MM.1S (cell line): ENCODE data around the gene NRG3.

Experiments used
- DNase-seq: peaks from one replicate; pipeline ENCODE4 v3.0.0-alpha.2; 2015
- H2AFZ ChIP-seq: fragments of 300-600 bp; sonication (generic); 2 replicates; pipeline ENCODE4 v1.6.0; 2016; ENCODE audit warnings: antibody characterized with exemption, low read length
- H3F3A ChIP-seq: fragments of 300-600 bp; sonication (generic); 2 replicates; pipeline ENCODE4 v1.6.1; 2016; ENCODE audit warnings: mild to moderate bottlenecking, antibody characterized with exemption, low read length, moderate library complexity, mixed read lengths; ENCODE audit not compliant: insufficient read depth
- H3K27ac ChIP-seq: fragments of 300-600 bp; sonication (generic); 2 replicates; pipeline ENCODE4 v1.5.1; 2016; ENCODE audit warnings: mild to moderate bottlenecking, low read length
- H3K27me3 ChIP-seq: fragments of 300-600 bp; sonication (generic); replicated peaks from 2 replicates; pipeline ENCODE4 v1.6.0; 2016; ENCODE audit warnings: low read length; ENCODE audit not compliant: insufficient read depth
- H3K36me3 ChIP-seq: fragments of 300-600 bp; sonication (generic); replicated peaks from 2 replicates; pipeline ENCODE4 v1.6.1; 2016; ENCODE audit warnings: mild to moderate bottlenecking, low read length, mixed read lengths; ENCODE audit not compliant: insufficient read depth
- H3K4me1 ChIP-seq: fragments of 300-600 bp; sonication (generic); 2 replicates; pipeline ENCODE4 v1.6.1; 2016; ENCODE audit warnings: low read length, mixed read lengths
- H3K4me2 ChIP-seq: fragments of 300-600 bp; sonication (generic); 2 replicates; pipeline ENCODE4 v1.6.0; 2016; ENCODE audit warnings: low read depth, low read length
- H3K4me3 ChIP-seq: fragments of 300-600 bp; sonication (generic); 2 replicates; pipeline ENCODE4 v1.5.1; 2016; ENCODE audit warnings: low read length, mixed read lengths
- H3K79me2 ChIP-seq: fragments of 300-600 bp; sonication (generic); 2 replicates; pipeline ENCODE4 v1.6.1; 2016; ENCODE audit warnings: mixed run types, low read length, mixed read lengths
- H3K9ac ChIP-seq: fragments of 300-600 bp; sonication (generic); 2 replicates; pipeline ENCODE4 v1.6.1; 2016; ENCODE audit warnings: low read length, mixed read lengths
- H3K9me2 ChIP-seq: fragments of 300-600 bp; sonication (generic); replicated peaks from 2 replicates; pipeline ENCODE4 v1.6.1; 2016; ENCODE audit warnings: mild to moderate bottlenecking, low read length, mixed read lengths; ENCODE audit not compliant: insufficient read depth
- H3K9me3 ChIP-seq: fragments of 300-600 bp; sonication (generic); replicated peaks from 2 replicates; pipeline ENCODE4 v1.6.1; 2016; ENCODE audit warnings: mild to moderate bottlenecking, low read length, mixed read lengths; ENCODE audit not compliant: insufficient read depth
- H4K20me1 ChIP-seq: fragments of 300-600 bp; sonication (generic); 2 replicates; pipeline ENCODE4 v1.6.1; 2016; ENCODE audit warnings: mild to moderate bottlenecking, low read length, moderate library complexity, mixed read lengths; ENCODE audit not compliant: insufficient read depth
- CTCF ChIP-seq: fragments of 300-600 bp; sonication (generic); IDR thresholded peaks from 2 replicates; pipeline ENCODE4 v1.5.1; 2016; ENCODE audit warnings: antibody characterized with exemption, low read length, mixed read lengths
- EZH2 ChIP-seq: fragments of 300-600 bp; sonication (generic); optimal IDR thresholded peaks from 2 replicates; pipeline ENCODE3; 2017; ENCODE audit warnings: low read depth, mild to moderate bottlenecking, antibody characterized with exemption, low read length, mixed read lengths
- EZH2phosphoT487 ChIP-seq: fragments of 300-600 bp; sonication (generic); IDR thresholded peaks from 2 replicates; pipeline ENCODE4 v1.6.1; 2018; ENCODE audit warnings: antibody characterized with exemption, low read length

The NRG3 gene

GRCh38 chr10:82856957-82857613 lies 982.1 kb downstream of the NRG3 start:
- Histone ChIP-seq H3K9ac (no peak overlapping the region), H3K9me3 (no peaks in the 10 kb centered on the region), H3K27me3 (no peaks in the 10 kb centered on the region), H2AFZ (no peak overlapping the region), H3K9me2 (no peaks in the 10 kb centered on the region), H3K27ac (no peak overlapping the region), H3K36me3 (no peaks in the 10 kb centered on the region), H3K4me3 (no peak overlapping the region), H3F3A (no peaks in the 10 kb centered on the region), H3K4me2 (no peak overlapping the region), H3K79me2 (no peaks in the 10 kb centered on the region), H3K4me1 (no peaks in the 10 kb centered on the region), H4K20me1 (no peaks in the 10 kb centered on the region)
- no peak for DNase-seq
- TF ChIP-seq EZH2phosphoT487 (no peak), CTCF (no peak), EZH2 (no peak)

- Histone ChIP-seq H2AFZ (no peak overlapping the region), H4K20me1 (no peaks in the 10 kb centered on the region), H3K27ac (no peak overlapping the region), H3K9me3 (no peaks in the 10 kb centered on the region), H3K27me3 (no peaks in the 10 kb centered on the region), H3K4me2 (no peak overlapping the region), H3K9ac (no peak overlapping the region), H3K9me2 (no peaks in the 10 kb centered on the region), H3K4me1 (no peaks in the 10 kb centered on the region), H3K4me3 (no peak overlapping the region), H3F3A (no peaks in the 10 kb centered on the region), H3K79me2 (no peaks in the 10 kb centered on the region), H3K36me3 (no peaks in the 10 kb centered on the region)
- no peak for TF ChIP-seq EZH2
- no peak for TF ChIP-seq CTCF
- no peak for TF ChIP-seq EZH2phosphoT487
- DNase-seq = no peak
Measured at GRCh38 chr10:82861889-82862288, 986.9 kb downstream of the NRG3 start.

GRCh38 chr10:82865366-82865765 lies 990.4 kb downstream of the NRG3 start:
- no peaks in the 10 kb centered on the region for H3K79me2 ChIP-seq
- TF ChIP-seq EZH2phosphoT487 (no peak), CTCF (no peak), EZH2 (no peak)
- no peak overlapping the region for H3K9ac ChIP-seq
- no peaks in the 10 kb centered on the region for H4K20me1 ChIP-seq
- no peak overlapping the region for H3K27ac ChIP-seq
- no peaks in the 10 kb centered on the region for H3K9me2 ChIP-seq
- no peak for DNase-seq
- H3K4me2 ChIP-seq = no peak overlapping the region
- no peaks in the 10 kb centered on the region for H3K27me3 ChIP-seq
- no peaks in the 10 kb centered on the region for H3K36me3 ChIP-seq
- H2AFZ ChIP-seq = no peak overlapping the region
- no peaks in the 10 kb centered on the region for H3K4me1 ChIP-seq
- no peaks in the 10 kb centered on the region for H3F3A ChIP-seq
- no peaks in the 10 kb centered on the region for H3K9me3 ChIP-seq
- no peak overlapping the region for H3K4me3 ChIP-seq
